Esophagus mucosa (tissue), 1 donor: ENCODE results near the gene DCST1. TPM values are rescaled to one million over a fixed set of nuclear protein-coding genes. Genes with fewer than 3 reads are reported as not detected.

Source experiments
- ATAC-seq: fragments of 200-7000 bp; cut with Tn5 transposase; one replicate; pipeline ENCODE4 v1.9.1; 2020
- total RNA-seq: library from RNA; stranded (reverse); gene quantifications from one replicate; pipeline ENCODE4 v1.2.4, GENCODE V29; 2023
- donor health status: DM: yes; HTN: yes; CAD: no.

The DCST1 gene
- total RNA-seq, 1 donor from 2014 or later = 0.32 TPM

DNA sequence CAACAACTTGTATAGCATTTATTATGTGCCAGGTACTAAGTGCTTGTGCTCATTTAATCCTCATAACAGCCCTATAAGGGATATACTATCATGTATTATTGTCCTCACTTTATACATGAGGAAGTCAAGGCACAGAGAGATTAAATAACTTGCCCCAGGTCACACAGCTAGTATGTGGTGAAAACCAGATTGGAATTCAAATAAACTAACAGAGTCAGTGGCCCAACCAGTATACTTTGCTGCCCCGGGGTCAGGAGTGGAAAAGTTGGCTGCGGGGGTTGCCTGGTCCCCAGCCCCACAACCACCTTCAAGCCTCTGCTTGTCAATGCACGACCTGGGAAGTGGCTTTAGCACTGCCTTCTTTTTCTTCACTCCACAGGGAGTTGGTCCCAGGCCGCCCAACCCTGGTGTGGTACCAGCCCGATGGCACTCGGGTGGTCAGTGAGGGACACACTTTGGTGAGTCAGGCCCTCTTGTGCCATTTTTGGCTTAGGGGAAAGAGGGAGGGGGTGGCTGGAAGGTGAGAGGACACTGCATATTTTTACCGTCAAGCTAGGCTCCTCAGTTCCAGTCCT lies 20.0 kb downstream of the DCST1 start:
- no peak for ATAC-seq

DNA sequence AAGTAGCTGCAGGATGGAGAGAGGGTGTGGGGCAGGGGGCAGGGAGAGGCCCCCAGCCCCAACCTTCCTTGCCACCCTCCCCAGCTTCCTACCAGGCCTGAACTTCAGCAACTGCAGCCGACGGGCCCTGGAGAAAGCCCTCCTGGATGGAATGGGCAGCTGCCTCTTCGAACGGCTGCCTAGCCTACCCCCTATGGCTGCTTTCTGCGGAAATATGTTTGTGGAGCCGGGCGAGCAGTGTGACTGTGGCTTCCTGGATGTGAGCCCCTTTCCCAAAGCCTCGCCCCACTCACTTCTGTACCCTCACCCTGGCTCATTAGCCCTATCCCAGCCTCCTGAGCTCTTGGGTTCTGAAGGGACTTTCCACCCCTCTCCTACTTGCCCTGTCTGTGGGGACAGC lies 23.5 kb downstream of the DCST1 start:
- no peak for ATAC-seq

- no peak for ATAC-seq
These were observed 24.2 kb downstream of the DCST1 start for GRCh38 chr1:155057788-155058211.

DNA sequence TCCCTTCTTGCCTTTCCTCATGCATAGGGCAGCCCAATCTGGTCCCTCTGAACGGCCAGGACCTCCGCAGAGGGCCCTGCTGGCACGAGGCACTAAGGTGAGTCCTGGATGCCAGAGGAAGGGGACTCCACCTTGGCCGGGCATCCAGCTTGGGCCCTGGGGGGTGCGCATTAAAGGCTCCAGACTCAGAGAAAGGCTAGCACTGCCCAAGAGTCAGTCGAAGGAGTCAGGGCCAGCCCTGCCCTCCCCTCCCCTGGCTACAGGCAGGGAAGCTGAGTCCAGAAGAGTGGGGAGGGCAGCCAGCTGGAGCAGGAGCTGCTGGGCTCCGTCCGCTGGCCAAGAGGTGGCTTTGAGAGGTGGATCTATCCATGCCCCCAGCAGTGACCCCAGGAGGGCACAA lies 27.1 kb downstream of the DCST1 start:
- no peak for ATAC-seq

DNA sequence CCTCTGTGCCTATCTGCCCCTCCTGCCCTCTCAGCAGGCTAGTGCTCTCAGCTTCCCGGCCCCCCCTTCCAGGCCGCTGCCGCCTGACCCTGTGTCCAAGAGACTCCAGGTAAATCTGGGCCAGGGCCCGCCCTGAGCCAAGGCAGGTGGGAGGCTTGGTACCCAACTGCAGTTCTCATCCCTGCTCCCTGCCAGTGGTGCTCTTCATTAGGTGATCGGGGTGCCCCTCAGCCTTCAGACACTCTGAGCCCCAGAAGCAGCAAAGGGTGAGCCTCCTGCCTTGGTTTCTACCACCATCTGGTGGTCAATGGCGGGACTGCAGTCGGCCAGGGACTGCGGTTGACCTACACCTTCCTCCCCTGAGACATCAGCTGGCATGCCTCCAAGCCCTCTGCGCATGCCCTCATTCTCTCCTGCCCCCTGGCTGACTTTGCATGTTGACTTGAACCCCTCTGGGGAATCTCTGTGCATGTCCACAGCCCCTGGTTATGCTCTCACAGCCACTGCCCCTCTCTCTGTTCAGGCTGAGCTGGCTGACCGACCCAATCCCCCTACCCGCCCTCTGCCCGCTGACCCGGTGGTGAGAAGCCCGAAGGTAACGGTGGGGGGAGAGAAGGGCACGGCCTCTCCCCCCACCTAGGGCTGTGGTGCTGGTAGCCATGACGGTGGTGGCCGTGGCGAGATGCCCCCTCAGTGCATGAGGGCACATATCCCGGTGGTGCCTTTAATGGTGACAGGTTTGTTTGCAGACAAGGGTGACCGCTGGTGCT lies 27.9 kb downstream of the DCST1 start:
- ATAC-seq = peak; percentile 66

GRCh38 chr1:155062151-155062686 lies 28.6 kb downstream of the DCST1 start:
- ATAC-seq = peak; percentile 1

GRCh38 chr1:155062702-155063411 lies 29.2 kb downstream of the DCST1 start:
- ATAC-seq = peak; percentile 46

- ATAC-seq = peak; percentile 83
These were observed 30.0 kb downstream of the DCST1 start, which contains the start of gene EFNA4 for GRCh38 chr1:155063550-155064110. EFNA4 (plus strand) TSS chr1:155063740; CDS start chr1:155063824, 84 bp downstream.

GRCh38 chr1:155064111-155064831 lies 30.6 kb downstream of the DCST1 start:
- ATAC-seq = peak; percentile 1

DNA sequence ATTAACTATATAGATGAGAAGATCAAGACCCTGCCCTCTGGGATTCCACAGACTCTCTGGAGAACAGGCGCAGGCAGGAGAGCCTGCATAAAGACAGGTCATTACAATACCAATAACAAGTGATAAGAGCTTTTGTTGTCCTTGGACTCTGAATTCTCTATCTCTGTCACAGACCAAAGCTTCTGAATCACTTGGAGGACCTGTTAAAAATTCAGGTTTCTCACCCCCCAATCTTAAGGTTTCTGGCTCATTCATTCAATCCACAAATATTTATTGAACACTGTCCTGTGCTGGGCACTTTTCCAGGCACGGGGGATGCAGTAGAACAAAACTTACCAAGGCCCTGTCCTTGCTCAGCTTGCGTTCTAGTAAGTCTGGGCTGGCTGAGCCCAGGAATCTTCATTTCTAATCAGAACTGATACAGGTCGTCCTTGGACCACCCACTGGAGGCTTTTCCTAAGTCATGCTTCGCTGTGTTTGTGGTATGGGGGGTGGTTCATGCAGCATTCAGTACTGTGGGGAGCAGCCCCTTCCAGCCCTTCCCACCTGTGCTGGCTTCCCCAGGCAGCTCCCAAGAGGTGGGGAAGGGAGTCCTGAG lies 31.3 kb downstream of the DCST1 start:
- no peak for ATAC-seq

DNA sequence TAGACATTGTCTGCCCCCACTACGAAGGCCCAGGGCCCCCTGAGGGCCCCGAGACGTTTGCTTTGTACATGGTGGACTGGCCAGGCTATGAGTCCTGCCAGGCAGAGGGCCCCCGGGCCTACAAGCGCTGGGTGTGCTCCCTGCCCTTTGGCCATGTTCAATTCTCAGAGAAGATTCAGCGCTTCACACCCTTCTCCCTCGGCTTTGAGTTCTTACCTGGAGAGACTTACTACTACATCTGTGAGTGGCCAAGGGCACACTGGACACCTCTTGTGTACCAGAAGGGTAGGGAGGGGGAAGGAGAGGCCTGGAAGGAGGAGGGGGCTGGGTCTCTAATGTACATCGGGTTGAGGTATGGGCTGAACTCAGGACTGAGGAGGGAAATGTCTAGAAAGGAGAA lies 33.2 kb downstream of the DCST1 start:
- ATAC-seq = no peak

GRCh38 chr1:155068599-155068998 lies 35.0 kb downstream of the DCST1 start:
- no peak for ATAC-seq

GRCh38 chr1:155069551-155070157 lies 36.0 kb downstream of the DCST1 start:
- no peak for ATAC-seq

DNA sequence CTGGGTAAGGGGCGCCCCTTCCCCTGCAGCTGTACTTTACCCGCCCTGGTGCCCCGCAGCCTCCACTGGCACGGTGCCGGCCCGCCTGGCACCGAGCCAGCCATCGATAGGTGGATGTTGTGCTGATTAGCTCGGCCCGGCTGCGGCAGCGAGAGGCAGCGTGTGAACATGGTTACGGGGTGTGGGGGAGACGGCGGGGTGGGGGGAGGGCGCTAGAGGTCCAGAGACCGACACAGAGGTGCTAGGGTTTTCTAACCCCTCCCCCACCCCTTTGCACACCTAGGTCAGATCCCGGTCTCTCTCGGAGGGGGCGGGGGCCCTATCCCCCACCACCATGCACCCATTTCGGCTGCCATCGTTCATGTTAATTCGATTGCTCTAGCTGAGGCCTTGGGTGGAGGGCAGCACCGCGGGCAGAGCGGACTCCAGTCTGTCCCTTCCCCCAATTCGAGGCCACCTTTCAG lies 36.6 kb downstream of the DCST1 start:
- no peak for ATAC-seq

DNA sequence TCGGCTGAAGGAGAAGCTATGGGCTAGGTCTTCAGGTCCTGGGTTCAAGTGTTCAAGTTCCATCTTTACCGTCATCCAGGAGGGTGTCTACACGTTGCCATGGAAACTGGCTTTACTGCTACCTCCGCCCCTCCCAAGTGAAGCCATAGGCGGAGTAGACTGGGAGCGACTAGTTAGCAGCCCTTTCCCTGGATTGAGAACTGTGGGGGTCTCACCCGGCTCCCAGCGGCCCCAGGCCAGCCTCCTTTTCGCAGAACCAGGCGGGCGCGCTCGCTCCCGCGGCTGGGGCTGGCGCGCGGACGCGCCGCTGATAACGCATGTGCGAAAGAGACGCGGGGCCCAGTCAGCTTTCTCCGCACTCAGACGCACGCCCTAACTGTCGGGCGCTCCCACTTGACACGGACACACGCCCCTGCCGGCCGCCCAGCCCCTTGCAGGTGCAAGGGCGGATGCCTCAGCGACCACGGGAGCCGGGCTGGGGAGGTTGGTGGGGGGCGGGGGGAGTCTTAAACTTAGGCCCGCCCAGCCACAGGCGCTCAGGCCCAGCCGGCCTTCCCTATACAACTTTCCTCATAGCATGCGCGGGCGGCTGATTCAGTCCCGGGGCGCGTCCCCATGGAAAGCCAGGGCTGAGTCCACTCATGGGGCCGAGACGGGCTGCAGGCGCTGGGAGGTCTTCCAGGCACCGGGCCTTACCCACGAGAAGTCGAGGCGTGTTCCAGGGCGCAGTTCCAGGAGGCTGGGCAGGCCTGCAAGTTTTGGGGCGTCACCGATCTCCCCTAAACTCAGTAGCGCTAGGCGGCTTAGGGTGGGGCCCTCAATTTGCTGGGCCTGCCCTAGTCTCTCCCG lies 37.3 kb downstream of the DCST1 start:
- peak; percentile 77 for ATAC-seq

- ATAC-seq = no peak
These were observed 38.1 kb downstream of the DCST1 start for GRCh38 chr1:155071701-155072100.

GRCh38 chr1:155072531-155073289 lies 39.1 kb downstream of the DCST1 start:
- no peak for ATAC-seq

DNA sequence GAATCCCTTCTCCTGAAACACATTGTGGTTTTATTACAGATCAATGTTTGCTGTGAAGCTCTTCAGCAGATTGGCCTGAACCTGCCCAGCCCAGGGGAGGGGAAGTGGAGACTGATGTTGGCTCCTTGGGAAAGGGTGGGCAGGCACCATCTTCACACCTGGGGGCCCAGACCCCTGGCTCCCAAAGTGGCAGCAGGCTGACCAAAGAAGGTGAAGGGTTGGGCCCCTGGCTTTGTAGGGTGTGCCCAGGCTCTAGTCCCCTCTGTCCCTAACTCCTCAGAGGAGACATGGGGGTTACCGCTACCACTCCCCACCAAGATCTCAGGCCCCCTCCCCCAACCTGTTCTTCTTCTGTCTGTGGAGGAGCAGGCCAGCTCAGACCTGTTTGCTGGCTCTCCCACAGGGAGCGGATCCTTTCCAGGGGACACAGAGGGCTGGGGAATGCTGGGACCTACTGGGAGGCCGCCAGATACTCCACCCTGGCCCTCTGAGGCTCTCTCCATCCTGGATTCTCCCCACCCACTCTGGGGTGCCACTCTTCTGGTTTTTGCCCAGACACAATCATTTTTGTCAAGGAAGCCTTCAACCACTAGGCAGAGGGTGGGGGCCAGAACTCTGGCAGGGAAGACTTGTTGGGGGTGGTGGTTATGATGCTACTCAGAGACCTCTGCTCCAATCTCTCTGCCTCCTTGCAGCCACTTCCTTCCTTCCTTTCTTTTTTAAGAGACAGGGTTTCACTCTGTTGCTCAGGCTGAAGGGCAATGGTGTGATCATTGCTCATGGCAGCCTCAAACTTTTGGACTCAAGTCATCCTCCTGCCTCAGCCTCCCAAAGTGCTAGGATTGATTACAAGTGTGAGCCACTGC lies 40.0 kb downstream of the DCST1 start:
- no peak for ATAC-seq

GRCh38 chr1:155075535-155075934 lies 41.9 kb downstream of the DCST1 start:
- no peak for ATAC-seq
